ENCODE measurements around the gene MYO9A.

DNA sequence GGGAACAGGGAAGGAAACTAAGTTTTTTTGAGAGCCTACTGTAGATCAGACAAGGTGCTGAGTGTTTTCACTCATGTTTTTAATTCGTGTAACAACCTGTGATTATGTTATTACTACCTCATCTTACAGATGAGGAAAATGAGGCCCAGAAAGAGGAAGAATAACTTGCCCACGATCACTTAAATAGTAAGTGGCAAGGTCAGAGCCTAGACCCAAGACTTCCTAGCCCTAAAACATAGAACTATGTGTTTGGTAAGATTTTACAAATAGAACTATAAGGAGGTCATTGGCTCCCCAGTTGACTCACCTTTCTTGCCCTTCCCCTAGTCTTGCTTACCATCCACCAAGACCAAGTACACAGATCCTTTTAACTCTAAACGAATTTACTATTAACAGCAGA is 14.0 kb upstream of the MYO9A start:
- TF ChIP-seq, protein P1, sequence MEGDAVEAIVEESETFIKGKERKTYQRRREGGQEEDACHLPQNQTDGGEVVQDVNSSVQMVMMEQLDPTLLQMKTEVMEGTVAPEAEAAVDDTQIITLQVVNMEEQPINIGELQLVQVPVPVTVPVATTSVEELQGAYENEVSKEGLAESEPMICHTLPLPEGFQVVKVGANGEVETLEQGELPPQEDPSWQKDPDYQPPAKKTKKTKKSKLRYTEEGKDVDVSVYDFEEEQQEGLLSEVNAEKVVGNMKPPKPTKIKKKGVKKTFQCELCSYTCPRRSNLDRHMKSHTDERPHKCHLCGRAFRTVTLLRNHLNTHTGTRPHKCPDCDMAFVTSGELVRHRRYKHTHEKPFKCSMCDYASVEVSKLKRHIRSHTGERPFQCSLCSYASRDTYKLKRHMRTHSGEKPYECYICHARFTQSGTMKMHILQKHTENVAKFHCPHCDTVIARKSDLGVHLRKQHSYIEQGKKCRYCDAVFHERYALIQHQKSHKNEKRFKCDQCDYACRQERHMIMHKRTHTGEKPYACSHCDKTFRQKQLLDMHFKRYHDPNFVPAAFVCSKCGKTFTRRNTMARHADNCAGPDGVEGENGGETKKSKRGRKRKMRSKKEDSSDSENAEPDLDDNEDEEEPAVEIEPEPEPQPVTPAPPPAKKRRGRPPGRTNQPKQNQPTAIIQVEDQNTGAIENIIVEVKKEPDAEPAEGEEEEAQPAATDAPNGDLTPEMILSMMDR (IDR thresholded peaks at IDR 0.05 in 2 of 3, conservative IDR thresholded peaks at IDR 0.05 in 1 of 3; ENCODE audit: borderline replicate concordance in 1 of 3, insufficient read depth in 1 of 3, low read depth in 2 of 3, low read length in 2 of 3): no peak
- TF ChIP-seq, protein P2, sequence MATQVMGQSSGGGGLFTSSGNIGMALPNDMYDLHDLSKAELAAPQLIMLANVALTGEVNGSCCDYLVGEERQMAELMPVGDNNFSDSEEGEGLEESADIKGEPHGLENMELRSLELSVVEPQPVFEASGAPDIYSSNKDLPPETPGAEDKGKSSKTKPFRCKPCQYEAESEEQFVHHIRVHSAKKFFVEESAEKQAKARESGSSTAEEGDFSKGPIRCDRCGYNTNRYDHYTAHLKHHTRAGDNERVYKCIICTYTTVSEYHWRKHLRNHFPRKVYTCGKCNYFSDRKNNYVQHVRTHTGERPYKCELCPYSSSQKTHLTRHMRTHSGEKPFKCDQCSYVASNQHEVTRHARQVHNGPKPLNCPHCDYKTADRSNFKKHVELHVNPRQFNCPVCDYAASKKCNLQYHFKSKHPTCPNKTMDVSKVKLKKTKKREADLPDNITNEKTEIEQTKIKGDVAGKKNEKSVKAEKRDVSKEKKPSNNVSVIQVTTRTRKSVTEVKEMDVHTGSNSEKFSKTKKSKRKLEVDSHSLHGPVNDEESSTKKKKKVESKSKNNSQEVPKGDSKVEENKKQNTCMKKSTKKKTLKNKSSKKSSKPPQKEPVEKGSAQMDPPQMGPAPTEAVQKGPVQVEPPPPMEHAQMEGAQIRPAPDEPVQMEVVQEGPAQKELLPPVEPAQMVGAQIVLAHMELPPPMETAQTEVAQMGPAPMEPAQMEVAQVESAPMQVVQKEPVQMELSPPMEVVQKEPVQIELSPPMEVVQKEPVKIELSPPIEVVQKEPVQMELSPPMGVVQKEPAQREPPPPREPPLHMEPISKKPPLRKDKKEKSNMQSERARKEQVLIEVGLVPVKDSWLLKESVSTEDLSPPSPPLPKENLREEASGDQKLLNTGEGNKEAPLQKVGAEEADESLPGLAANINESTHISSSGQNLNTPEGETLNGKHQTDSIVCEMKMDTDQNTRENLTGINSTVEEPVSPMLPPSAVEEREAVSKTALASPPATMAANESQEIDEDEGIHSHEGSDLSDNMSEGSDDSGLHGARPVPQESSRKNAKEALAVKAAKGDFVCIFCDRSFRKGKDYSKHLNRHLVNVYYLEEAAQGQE (IDR thresholded peaks at IDR 0.05; ENCODE audit: low read depth): no peak
- TF ChIP-seq, protein P3, sequence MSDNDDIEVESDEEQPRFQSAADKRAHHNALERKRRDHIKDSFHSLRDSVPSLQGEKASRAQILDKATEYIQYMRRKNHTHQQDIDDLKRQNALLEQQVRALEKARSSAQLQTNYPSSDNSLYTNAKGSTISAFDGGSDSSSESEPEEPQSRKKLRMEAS (IDR thresholded peaks at IDR 0.05): no peak
- TF ChIP-seq ELF1 (IDR thresholded peaks at IDR 0.05; ENCODE audit: borderline replicate concordance, low read depth) (no peak), POLR2A (IDR thresholded peaks at IDR 0.05; ENCODE audit: borderline replicate concordance, extremely low read depth, insufficient read depth, insufficient read length) (no peak), SP1 (IDR thresholded peaks at IDR 0.05; ENCODE audit: low read depth) (no peak), YY1 (IDR thresholded peaks at IDR 0.05; ENCODE audit: extremely low read depth, insufficient replicate concordance, low read depth, low read length) (no peak)
